ENCODE results near the gene CCNK. TPM values are rescaled to one million over a fixed set of nuclear protein-coding genes. Genes with fewer than 3 reads are reported as not detected.

The CCNK gene
- total RNA-seq, 1 donor from 2014 or later, result 79.8 TPM

DNA sequence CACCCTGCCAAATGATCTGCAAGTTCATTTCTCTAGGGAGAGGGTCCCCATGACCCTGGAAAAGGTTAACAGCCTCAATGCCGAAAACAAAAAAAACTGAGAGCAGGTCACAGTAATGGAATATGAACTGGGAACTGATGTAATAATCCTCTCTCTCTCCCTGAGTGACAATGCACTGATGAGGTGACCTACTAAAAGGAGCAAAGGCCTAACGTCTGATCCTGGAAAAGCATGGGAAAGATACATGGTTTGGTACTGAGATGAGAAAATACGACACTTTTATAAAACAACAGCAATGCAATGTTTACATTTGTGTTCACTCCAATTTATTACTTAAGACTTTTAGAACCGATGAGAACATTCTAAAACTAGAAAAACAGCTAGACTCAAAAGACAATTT lies 28.2 kb upstream of the CCNK start:
- Mint-ChIP-seq H3K36me3 (ENCODE audit: low read depth, unreplicated experiment) (peaks cover 10% of the 10 kb centered on the region), H3K4me3 (ENCODE audit: unreplicated experiment) (no peak overlapping the region), H3K27me3 (ENCODE audit: unreplicated experiment) (peaks cover 2% of the 10 kb centered on the region), H3K9me3 (ENCODE audit: unreplicated experiment) (no peaks in the 10 kb centered on the region), H3K4me1 (ENCODE audit: unreplicated experiment) (peaks cover 3% of the 10 kb centered on the region), H3K27ac (ENCODE audit: unreplicated experiment) (no peak overlapping the region)
- TF ChIP-seq, protein P1, sequence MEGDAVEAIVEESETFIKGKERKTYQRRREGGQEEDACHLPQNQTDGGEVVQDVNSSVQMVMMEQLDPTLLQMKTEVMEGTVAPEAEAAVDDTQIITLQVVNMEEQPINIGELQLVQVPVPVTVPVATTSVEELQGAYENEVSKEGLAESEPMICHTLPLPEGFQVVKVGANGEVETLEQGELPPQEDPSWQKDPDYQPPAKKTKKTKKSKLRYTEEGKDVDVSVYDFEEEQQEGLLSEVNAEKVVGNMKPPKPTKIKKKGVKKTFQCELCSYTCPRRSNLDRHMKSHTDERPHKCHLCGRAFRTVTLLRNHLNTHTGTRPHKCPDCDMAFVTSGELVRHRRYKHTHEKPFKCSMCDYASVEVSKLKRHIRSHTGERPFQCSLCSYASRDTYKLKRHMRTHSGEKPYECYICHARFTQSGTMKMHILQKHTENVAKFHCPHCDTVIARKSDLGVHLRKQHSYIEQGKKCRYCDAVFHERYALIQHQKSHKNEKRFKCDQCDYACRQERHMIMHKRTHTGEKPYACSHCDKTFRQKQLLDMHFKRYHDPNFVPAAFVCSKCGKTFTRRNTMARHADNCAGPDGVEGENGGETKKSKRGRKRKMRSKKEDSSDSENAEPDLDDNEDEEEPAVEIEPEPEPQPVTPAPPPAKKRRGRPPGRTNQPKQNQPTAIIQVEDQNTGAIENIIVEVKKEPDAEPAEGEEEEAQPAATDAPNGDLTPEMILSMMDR (IDR thresholded peaks at IDR 0.05; ENCODE audit: unreplicated experiment), result no peak
- DNase-seq (ENCODE audit: low spot score), result no peak

DNA sequence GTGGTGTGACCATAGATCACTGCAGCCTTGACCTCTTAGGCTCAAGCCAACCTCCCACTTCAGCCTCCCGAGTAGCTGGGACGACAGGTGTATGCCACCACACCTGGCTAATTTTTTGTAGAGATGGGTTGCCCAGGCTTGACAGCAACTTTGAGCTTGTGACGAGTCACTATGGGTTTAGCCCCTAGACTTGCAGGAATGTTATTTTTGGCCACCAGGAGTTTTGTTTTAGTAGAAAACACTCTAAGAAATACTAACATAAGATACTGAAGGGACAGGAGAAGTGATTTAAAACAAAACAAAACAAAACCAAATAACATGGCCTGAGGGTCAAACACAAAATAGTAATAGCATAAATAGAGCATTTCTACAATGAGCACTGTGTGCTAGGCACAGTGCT lies 27.0 kb upstream of the CCNK start:
- TF ChIP-seq, protein P1 (IDR thresholded peaks at IDR 0.05; ENCODE audit: unreplicated experiment), result no peak
- Mint-ChIP-seq H3K4me3 (ENCODE audit: unreplicated experiment) (no peak overlapping the region), H3K27me3 (ENCODE audit: unreplicated experiment) (peaks cover 2% of the 10 kb centered on the region), H3K9me3 (ENCODE audit: unreplicated experiment) (no peaks in the 10 kb centered on the region), H3K36me3 (ENCODE audit: low read depth, unreplicated experiment) (peaks cover 10% of the 10 kb centered on the region), H3K4me1 (ENCODE audit: unreplicated experiment) (peaks cover 3% of the 10 kb centered on the region), H3K27ac (ENCODE audit: unreplicated experiment) (no peak overlapping the region)
- DNase-seq (ENCODE audit: low spot score), result no peak

DNA sequence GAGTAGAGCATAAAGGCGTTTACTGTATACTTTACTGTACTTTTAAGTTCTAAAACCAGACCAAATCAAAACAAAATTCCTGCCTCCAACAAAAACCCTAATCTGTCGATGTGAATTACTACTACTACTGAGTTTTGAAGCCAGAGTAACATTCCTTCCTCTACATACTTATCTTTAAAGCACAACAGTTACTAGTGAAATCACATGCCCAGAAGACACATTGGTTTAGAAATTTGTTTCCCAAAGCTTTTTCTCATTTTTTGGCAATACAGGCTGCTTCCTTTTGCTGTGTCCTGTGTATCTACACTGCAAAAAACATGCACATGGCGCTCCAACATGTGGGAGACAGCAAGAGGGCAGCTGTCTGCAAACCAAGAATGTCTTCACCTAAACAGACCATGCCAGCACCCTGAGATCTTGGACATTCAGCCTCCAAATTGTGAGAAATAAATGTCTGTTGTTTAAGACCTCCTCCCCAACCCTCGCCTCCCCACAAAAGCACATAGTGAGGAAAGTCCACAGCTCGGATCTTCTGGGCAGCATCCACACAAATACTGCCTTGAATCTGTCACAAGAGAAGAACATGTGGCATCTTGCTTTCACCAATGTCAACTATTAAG lies 21.6 kb upstream of the CCNK start:
- Mint-ChIP-seq H3K27ac (ENCODE audit: unreplicated experiment) (no peak overlapping the region), H3K4me3 (ENCODE audit: unreplicated experiment) (no peak overlapping the region), H3K27me3 (ENCODE audit: unreplicated experiment) (peaks cover 2% of the 10 kb centered on the region)

DNA sequence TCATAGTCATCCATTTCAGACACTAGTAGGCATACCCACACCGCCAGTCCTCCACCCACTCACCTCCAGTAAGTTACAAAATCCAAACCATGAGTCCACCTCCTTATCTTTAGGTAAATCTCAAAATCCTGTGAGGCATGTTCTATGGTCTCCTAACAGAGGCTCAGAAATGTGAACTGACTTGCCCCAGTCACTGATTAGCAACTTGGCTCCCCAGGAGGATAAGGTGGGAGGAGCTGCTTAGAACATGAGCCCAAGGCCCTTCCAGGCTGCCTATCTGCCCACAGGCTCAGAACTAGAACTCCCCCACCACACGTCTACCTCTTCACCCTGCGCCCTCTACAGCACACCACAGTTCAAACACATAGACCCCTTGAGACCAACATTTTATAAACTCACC lies 20.4 kb upstream of the CCNK start:
- Mint-ChIP-seq H3K27me3 (ENCODE audit: unreplicated experiment) (no peaks in the 10 kb centered on the region), H3K4me3 (ENCODE audit: unreplicated experiment) (peak overlapping the region; percentile 56), H3K4me1 (ENCODE audit: unreplicated experiment) (no peaks in the 10 kb centered on the region), H3K36me3 (ENCODE audit: low read depth, unreplicated experiment) (peaks cover 25% of the 10 kb centered on the region), H3K27ac (ENCODE audit: unreplicated experiment) (no peak overlapping the region), H3K9me3 (ENCODE audit: unreplicated experiment) (no peaks in the 10 kb centered on the region)
- no peak for DNase-seq (ENCODE audit: low spot score)
- TF ChIP-seq, protein P1 (IDR thresholded peaks at IDR 0.05; ENCODE audit: unreplicated experiment), result no peak

More for the DNA sequence above, 21.6 kb upstream of the CCNK start:
- TF ChIP-seq, protein P1 (IDR thresholded peaks at IDR 0.05; ENCODE audit: unreplicated experiment), result no peak
- Mint-ChIP-seq H3K9me3 (ENCODE audit: unreplicated experiment) (no peaks in the 10 kb centered on the region), H3K4me1 (ENCODE audit: unreplicated experiment) (no peaks in the 10 kb centered on the region), H3K36me3 (ENCODE audit: low read depth, unreplicated experiment) (peaks cover 30% of the 10 kb centered on the region)
- no peak for DNase-seq (ENCODE audit: low spot score)

DNA sequence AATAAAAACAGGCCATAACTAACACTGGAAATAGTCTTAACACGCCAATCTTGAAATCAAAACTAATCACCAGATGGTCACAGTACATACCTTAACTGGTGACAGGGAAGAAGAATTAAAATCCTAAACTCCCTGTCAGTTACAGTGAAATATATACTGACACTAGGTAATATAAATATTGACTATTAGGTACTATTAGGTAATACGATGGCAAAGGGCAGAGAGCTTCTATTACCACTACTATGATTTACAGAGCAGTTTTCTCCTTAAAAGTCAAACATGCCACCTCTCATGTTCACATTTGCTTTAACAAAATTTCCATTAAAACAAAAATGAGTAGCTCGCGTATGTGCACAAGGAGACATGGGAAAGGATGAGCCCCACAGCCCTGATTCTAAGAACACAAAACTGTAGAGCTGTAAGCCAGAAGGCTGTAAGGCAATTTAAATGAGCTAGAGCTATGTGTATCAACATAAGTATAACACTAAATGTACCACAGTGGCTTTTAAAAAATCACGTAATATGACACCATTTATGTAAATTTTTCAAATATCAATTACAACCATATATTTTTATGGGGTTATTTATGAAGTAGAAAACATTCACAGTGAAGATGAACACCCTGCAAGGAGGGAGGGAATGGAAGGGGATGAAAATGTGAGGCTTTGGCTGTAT lies 19.7 kb upstream of the CCNK start:
- Mint-ChIP-seq H3K27ac (ENCODE audit: unreplicated experiment) (no peak overlapping the region), H3K36me3 (ENCODE audit: low read depth, unreplicated experiment) (peaks cover 25% of the 10 kb centered on the region), H3K4me1 (ENCODE audit: unreplicated experiment) (peaks cover 2% of the 10 kb centered on the region), H3K27me3 (ENCODE audit: unreplicated experiment) (no peaks in the 10 kb centered on the region), H3K4me3 (ENCODE audit: unreplicated experiment) (no peak overlapping the region), H3K9me3 (ENCODE audit: unreplicated experiment) (no peaks in the 10 kb centered on the region)
- DNase-seq (ENCODE audit: low spot score), result no peak
- TF ChIP-seq, protein P1 (IDR thresholded peaks at IDR 0.05; ENCODE audit: unreplicated experiment), result no peak

Data from endothelial cell (in vitro differentiated cells).